ENCODE measurements around the gene GALR2. TPM values are rescaled to one million over a fixed set of nuclear protein-coding genes. Genes with fewer than 3 reads are reported as not detected.
A peak's percentile ranks its signal among the peaks of the same experiment; 100 is the strongest.

Gene GALR2
- total and polyA plus RNA-seq, 9 of the 15 experiments (the other 6 are each of a cell fraction or from before 2014, with no cell fraction given): 0.34 TPM; not detected in 8

DNA sequence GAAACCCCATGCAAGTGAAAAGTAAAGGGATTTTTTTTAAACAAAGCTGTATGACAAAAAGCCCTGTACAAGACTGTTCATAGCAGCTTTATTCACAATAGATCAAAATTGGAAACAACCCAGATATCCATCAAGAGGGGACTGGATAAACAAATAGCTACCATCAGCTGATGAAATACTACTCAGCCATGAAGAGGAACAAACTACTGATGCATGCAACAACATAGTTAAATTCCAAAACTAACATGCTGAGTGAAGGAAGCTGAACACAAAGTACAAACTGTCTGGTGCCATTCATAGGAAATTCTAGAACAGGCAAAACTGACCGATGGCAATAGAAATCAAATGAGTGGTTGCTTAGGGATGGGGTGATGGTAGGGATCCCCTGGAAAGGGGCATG lies 51.3 kb downstream of the GALR2 start:
- in situ Hi-C loops (cut with MboI) (loop anchor here (5.0 kb wide), 1 partner anchor 166 kb away; no protein-coding TSS in a partner anchor), intact Hi-C loops (cut with micrococcal nuclease) (no loop called here)
- H3K4me3 ChIP-seq: no peak overlapping the region
- no peak overlapping the region for H3K4me2 ChIP-seq (ENCODE audit: insufficient read depth, low read length)
- H3K9me1 ChIP-seq (ENCODE audit: control insufficient read depth, insufficient read depth, low read length): peaks cover under 1% of the 10 kb centered on the region
- BruUV-seq (replicated peaks): no TSS peak
- ChIA-PET CTCF (ENCODE audit: low intra/inter-chr PET ratio) (interaction anchor here (6.9 kb wide), 1 partner anchor 154 kb away, joined by 89 read pairs; no protein-coding TSS in a partner anchor), POLR2A (interaction anchor here (0.7 to 11.3 kb wide), 4 partner anchors 18 to 145 kb away, joined by 3 to 157 read pairs (median 4); no protein-coding TSS in a partner anchor)
- H3K27me3 ChIP-seq (ENCODE audit: control insufficient read depth in 2 of 2, insufficient read depth in 2 of 2, low read length in 2 of 2): peaks cover 4 to 10% of the 10 kb centered on the region in 2 experiments; a peak in 4 of 5 replicates
- DNase-seq (ENCODE audit: extremely low read depth in 1 of 4, low spot score in 3 of 4): no peak
- no peak for ATAC-seq
- WGBS (ENCODE audit: insufficient coverage, low coverage, missing lambda C conversion rate): 39% methylated on average over 1 of the region's 1 CpG
- H3K9me3 ChIP-seq (replicated peaks; ENCODE audit: control insufficient read depth, insufficient read depth, low read depth, low read length): no peaks in the 10 kb centered on the region
- no peaks in the 10 kb centered on the region for H4K20me1 ChIP-seq (replicated peaks; ENCODE audit: control insufficient read depth, insufficient read depth, low read length)
- H2AFZ ChIP-seq (ENCODE audit: low read depth, low read length): no peak overlapping the region
- no peaks in the 10 kb centered on the region for H3K36me3 ChIP-seq (ENCODE audit: control insufficient read depth, insufficient read depth, low read length)
- peaks cover under 1 to 24% of the 10 kb centered on the region in 2 experiments; a peak in 4 of 5 replicates for H3K4me1 ChIP-seq (replicated peaks in 1 of 2; ENCODE audit: control insufficient read depth in 2 of 2, insufficient read depth in 2 of 2, low read length in 2 of 2)
- no peak overlapping the region for H3K27ac ChIP-seq (ENCODE audit: extremely low read depth, low read depth, low read length)
- FAIRE-seq: no peak
- TF ChIP-seq ZNF146 (CRISPR knock-in tag; IDR thresholded peaks at IDR 0.05; ENCODE audit: unreplicated experiment) (peak; percentile 89), KAT7 (CRISPR knock-in tag; IDR thresholded peaks at IDR 0.05; ENCODE audit: borderline replicate concordance) (no peak)
- H3K79me2 ChIP-seq (ENCODE audit: control insufficient read depth, insufficient read depth, low read length): no peaks in the 10 kb centered on the region
- no peak overlapping the region for H3K9ac ChIP-seq (ENCODE audit: insufficient read depth in 1 of 2, low read depth in 2 of 2, low read length in 2 of 2)

Small RNAs within 50 kb of the gene (microRNA-seq; reads per million reads assigned to microRNA genes)
- 0.73 reads per million for gene MIR6868 (ENCODE audit: borderline microRNAs expressed)

Small RNAs within 50 kb of the gene (small RNA-seq; reads per million reads assigned to genes)
- 0.18 reads per million for gene MIR6868

Other genes starting within 250 kb of the GALR2 start
Only the 7 nearest of the 17 such genes appear.
- gene TEN1, start 95.5 kb upstream of the GALR2 start, total RNA-seq (2014; rRNA removed): 21.7 and 22.9 TPM in 2 replicates
- gene TEN1, start 95.5 kb upstream of the GALR2 start, total RNA-seq (2014; rRNA removed; fragmentation: Illumina TruSeq; extraction: Trizol): 3.3 and 4.5 TPM in 2 replicates
- gene TEN1, start 95.5 kb upstream of the GALR2 start, total RNA-seq (2015; rRNA removed; fragmentation: Illumina TruSeq; extraction: Trizol): 11.9 and 12.2 TPM in 2 replicates
- 14.2 and 14.6 TPM in 2 replicates for gene TEN1, start 95.5 kb upstream of the GALR2 start, total RNA-seq (2021)
- 10.1 and 13.0 TPM in 2 replicates for gene TEN1, start 95.5 kb upstream of the GALR2 start, polyA plus RNA-seq (2011; rRNA removed)
- gene TEN1, start 95.5 kb upstream of the GALR2 start, polyA plus RNA-seq (2014; fragmentation: Illumina TruSeq; extraction: Trizol): 8.8 and 16.2 TPM in 2 replicates
- gene TEN1, start 95.5 kb upstream of the GALR2 start, polyA plus RNA-seq (2014; fragmentation: Nextera tagmentation; extraction: Ambion mirVana): 1 to 10 TPM; 1.3 to 3.3 TPM
- 20.4 and 25.7 TPM in 2 replicates for gene TEN1, start 95.5 kb upstream of the GALR2 start, polyA plus RNA-seq (2014; rRNA removed)
- gene CDK3, start 73.9 kb upstream of the GALR2 start, total RNA-seq (2014; rRNA removed): 1.3 and 6.0 TPM in 2 replicates
- 1.1 and 2.8 TPM in 2 replicates for gene CDK3, start 73.9 kb upstream of the GALR2 start, total RNA-seq (2014; rRNA removed; fragmentation: Illumina TruSeq; extraction: Trizol)
- 4.0 and 4.3 TPM in 2 replicates for gene CDK3, start 73.9 kb upstream of the GALR2 start, total RNA-seq (2015; rRNA removed; fragmentation: Illumina TruSeq; extraction: Trizol)
- 5.0 and 5.4 TPM in 2 replicates for gene CDK3, start 73.9 kb upstream of the GALR2 start, total RNA-seq (2021)
- gene CDK3, start 73.9 kb upstream of the GALR2 start, polyA plus RNA-seq (2011; rRNA removed): 5.7 and 8.0 TPM in 2 replicates
- gene CDK3, start 73.9 kb upstream of the GALR2 start, polyA plus RNA-seq (2014; fragmentation: Illumina TruSeq; extraction: Trizol): 4.7 TPM in 2 replicates
- gene CDK3, start 73.9 kb upstream of the GALR2 start, polyA plus RNA-seq (2014; fragmentation: Nextera tagmentation; extraction: Ambion mirVana): under 1 TPM; 0.55 to 0.94 TPM
- gene CDK3, start 73.9 kb upstream of the GALR2 start, polyA plus RNA-seq (2014; rRNA removed): 8.2 and 10.6 TPM in 2 replicates
- gene EVPL, start 47.5 kb upstream of the GALR2 start, total RNA-seq (2014; rRNA removed): 0.04 and 0.18 TPM in 2 replicates
- not detected in 2 replicates for gene EVPL, start 47.5 kb upstream of the GALR2 start, total RNA-seq (2014; rRNA removed; fragmentation: Illumina TruSeq; extraction: Trizol)
- gene EVPL, start 47.5 kb upstream of the GALR2 start, total RNA-seq (2015; rRNA removed; fragmentation: Illumina TruSeq; extraction: Trizol): 0.18 TPM in 1 of 2 replicates, not detected in the other
- 0.11 and 0.13 TPM in 2 replicates for gene EVPL, start 47.5 kb upstream of the GALR2 start, total RNA-seq (2021)
- not detected in 2 replicates for gene EVPL, start 47.5 kb upstream of the GALR2 start, polyA plus RNA-seq (2011; rRNA removed)
- not detected in 2 replicates for gene EVPL, start 47.5 kb upstream of the GALR2 start, polyA plus RNA-seq (2014; fragmentation: Illumina TruSeq; extraction: Trizol)
- not detected for gene EVPL, start 47.5 kb upstream of the GALR2 start, polyA plus RNA-seq (2014; fragmentation: Nextera tagmentation; extraction: Ambion mirVana)
- 0.08 TPM in 1 of 2 replicates, not detected in the other for gene EVPL, start 47.5 kb upstream of the GALR2 start, polyA plus RNA-seq (2014; rRNA removed)
- 29.8 and 35.3 TPM in 2 replicates for gene SRP68, start 2.3 kb upstream of the GALR2 start, total RNA-seq (2014; rRNA removed)
- gene SRP68, start 2.3 kb upstream of the GALR2 start, total RNA-seq (2014; rRNA removed; fragmentation: Illumina TruSeq; extraction: Trizol): 32.4 and 33.8 TPM in 2 replicates
- 33.6 and 36.2 TPM in 2 replicates for gene SRP68, start 2.3 kb upstream of the GALR2 start, total RNA-seq (2015; rRNA removed; fragmentation: Illumina TruSeq; extraction: Trizol)
- 73.5 and 77.4 TPM in 2 replicates for gene SRP68, start 2.3 kb upstream of the GALR2 start, total RNA-seq (2021)
- 79.6 and 93.4 TPM in 2 replicates for gene SRP68, start 2.3 kb upstream of the GALR2 start, polyA plus RNA-seq (2011; rRNA removed)
- 85.7 and 92.6 TPM in 2 replicates for gene SRP68, start 2.3 kb upstream of the GALR2 start, polyA plus RNA-seq (2014; fragmentation: Illumina TruSeq; extraction: Trizol)
- gene SRP68, start 2.3 kb upstream of the GALR2 start, polyA plus RNA-seq (2014; fragmentation: Nextera tagmentation; extraction: Ambion mirVana): 10 to 100 TPM; 29.4 to 31.4 TPM
- gene SRP68, start 2.3 kb upstream of the GALR2 start, polyA plus RNA-seq (2014; rRNA removed): 62.8 and 63.5 TPM in 2 replicates
- gene ZACN, start 4.4 kb downstream of the GALR2 start, total RNA-seq (2014; rRNA removed): not detected in 2 replicates
- not detected in 2 replicates for gene ZACN, start 4.4 kb downstream of the GALR2 start, total RNA-seq (2014; rRNA removed; fragmentation: Illumina TruSeq; extraction: Trizol)
- not detected in 2 replicates for gene ZACN, start 4.4 kb downstream of the GALR2 start, total RNA-seq (2015; rRNA removed; fragmentation: Illumina TruSeq; extraction: Trizol)
- gene ZACN, start 4.4 kb downstream of the GALR2 start, total RNA-seq (2021): 0.07 TPM in 1 of 2 replicates, not detected in the other
- gene ZACN, start 4.4 kb downstream of the GALR2 start, polyA plus RNA-seq (2011; rRNA removed): not detected in 2 replicates
- not detected in 2 replicates for gene ZACN, start 4.4 kb downstream of the GALR2 start, polyA plus RNA-seq (2014; fragmentation: Illumina TruSeq; extraction: Trizol)
- not detected for gene ZACN, start 4.4 kb downstream of the GALR2 start, polyA plus RNA-seq (2014; fragmentation: Nextera tagmentation; extraction: Ambion mirVana)
- not detected in 2 replicates for gene ZACN, start 4.4 kb downstream of the GALR2 start, polyA plus RNA-seq (2014; rRNA removed)
- gene EXOC7, start 29.0 kb downstream of the GALR2 start, total RNA-seq (2014; rRNA removed): 35.0 and 35.5 TPM in 2 replicates
- 29.0 and 30.3 TPM in 2 replicates for gene EXOC7, start 29.0 kb downstream of the GALR2 start, total RNA-seq (2014; rRNA removed; fragmentation: Illumina TruSeq; extraction: Trizol)
- 36.3 and 42.4 TPM in 2 replicates for gene EXOC7, start 29.0 kb downstream of the GALR2 start, total RNA-seq (2015; rRNA removed; fragmentation: Illumina TruSeq; extraction: Trizol)
- 53.1 and 57.0 TPM in 2 replicates for gene EXOC7, start 29.0 kb downstream of the GALR2 start, total RNA-seq (2021)
- gene EXOC7, start 29.0 kb downstream of the GALR2 start, polyA plus RNA-seq (2011; rRNA removed): 36.5 and 37.1 TPM in 2 replicates
- gene EXOC7, start 29.0 kb downstream of the GALR2 start, polyA plus RNA-seq (2014; fragmentation: Illumina TruSeq; extraction: Trizol): 27.8 and 31.2 TPM in 2 replicates
- gene EXOC7, start 29.0 kb downstream of the GALR2 start, polyA plus RNA-seq (2014; fragmentation: Nextera tagmentation; extraction: Ambion mirVana): 10 to 100 TPM; 18.6 to 20.2 TPM
- gene EXOC7, start 29.0 kb downstream of the GALR2 start, polyA plus RNA-seq (2014; rRNA removed): 30.5 and 36.2 TPM in 2 replicates
- gene FOXJ1, start 66.5 kb downstream of the GALR2 start, total RNA-seq (2014; rRNA removed): not detected in 2 replicates
- not detected in 2 replicates for gene FOXJ1, start 66.5 kb downstream of the GALR2 start, total RNA-seq (2014; rRNA removed; fragmentation: Illumina TruSeq; extraction: Trizol)
- not detected in 2 replicates for gene FOXJ1, start 66.5 kb downstream of the GALR2 start, total RNA-seq (2015; rRNA removed; fragmentation: Illumina TruSeq; extraction: Trizol)
- gene FOXJ1, start 66.5 kb downstream of the GALR2 start, total RNA-seq (2021): 0.07 TPM in 2 replicates
- not detected in 2 replicates for gene FOXJ1, start 66.5 kb downstream of the GALR2 start, polyA plus RNA-seq (2011; rRNA removed)
- not detected in 2 replicates for gene FOXJ1, start 66.5 kb downstream of the GALR2 start, polyA plus RNA-seq (2014; fragmentation: Illumina TruSeq; extraction: Trizol)
- not detected for gene FOXJ1, start 66.5 kb downstream of the GALR2 start, polyA plus RNA-seq (2014; fragmentation: Nextera tagmentation; extraction: Ambion mirVana)
- not detected in 2 replicates for gene FOXJ1, start 66.5 kb downstream of the GALR2 start, polyA plus RNA-seq (2014; rRNA removed)

Data from K562 (cell line).